Measurements from ENCODE around the gene SPSB2.
"Not testable (repeated sequence)": the region's sequence is repeated elsewhere in the genome, so short reads cannot be mapped to it uniquely, and the experiment has no call there.

Gene SPSB2

GRCh38 chr12:6873094-6874014 lies at the start of gene SPSB2:
TSS of gene SPSB2 (minus strand) at chr12:6873303. CDS start at chr12:6872901, 402 bp downstream.
- peak; percentile 78 to 91 for DNase-seq

- DNase-seq: no peak
These were observed 49.2 kb upstream of the SPSB2 start for GRCh38 chr12:6921996-6922946.

- DNase-seq: no peak
These were observed 48.4 kb upstream of the SPSB2 start for GRCh38 chr12:6921539-6921938.

DNA sequence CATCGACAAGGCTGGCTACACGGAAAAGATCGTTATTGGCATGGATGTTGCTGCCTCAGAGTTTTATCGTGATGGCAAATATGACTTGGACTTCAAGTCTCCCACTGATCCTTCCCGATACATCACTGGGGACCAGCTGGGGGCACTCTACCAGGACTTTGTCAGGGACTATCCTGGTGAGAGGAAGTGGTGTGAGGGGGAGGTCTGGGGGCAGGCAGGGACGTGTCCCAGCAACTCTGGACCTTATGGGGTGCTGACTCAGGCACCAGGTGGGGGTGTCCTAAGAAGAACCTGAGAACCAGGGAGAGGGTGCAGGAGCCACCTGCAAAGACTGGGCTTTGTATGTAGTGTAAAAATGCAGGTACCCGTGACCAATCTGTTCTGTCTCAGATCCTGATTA lies 46.5 kb upstream of the SPSB2 start:
- no peak for DNase-seq

DNA sequence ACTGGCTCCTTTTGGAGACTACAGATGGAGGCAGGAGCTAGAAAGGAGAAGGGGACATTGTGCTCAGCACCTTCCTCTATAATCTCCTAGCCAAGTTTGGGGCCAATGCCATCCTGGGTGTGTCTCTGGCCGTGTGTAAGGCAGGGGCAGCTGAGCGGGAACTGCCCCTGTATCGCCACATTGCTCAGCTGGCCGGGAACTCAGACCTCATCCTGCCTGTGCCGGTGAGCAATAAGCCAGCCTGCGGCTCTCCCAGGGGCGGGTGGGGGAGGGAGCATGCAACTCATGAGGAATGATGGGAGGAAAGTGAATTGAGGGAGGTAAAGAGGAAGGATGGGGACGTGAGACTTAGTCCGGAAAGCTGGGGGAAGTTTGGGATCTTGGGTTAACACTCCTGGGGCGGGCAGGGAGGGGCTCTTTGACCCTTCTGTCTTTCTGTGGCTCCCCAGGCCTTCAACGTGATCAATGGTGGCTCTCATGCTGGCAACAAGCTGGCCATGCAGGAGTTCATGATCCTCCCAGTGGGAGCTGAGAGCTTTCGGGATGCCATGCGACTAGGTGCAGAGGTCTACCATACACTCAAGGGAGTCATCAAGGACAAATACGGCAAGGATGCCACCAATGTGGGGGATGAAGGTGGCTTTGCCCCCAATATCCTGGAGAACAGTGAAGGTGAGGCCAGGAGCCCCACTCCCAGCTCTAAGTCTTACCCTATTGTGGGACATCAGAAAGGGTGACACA lies 44.6 kb upstream of the SPSB2 start:
- DNase-seq: no peak

DNA sequence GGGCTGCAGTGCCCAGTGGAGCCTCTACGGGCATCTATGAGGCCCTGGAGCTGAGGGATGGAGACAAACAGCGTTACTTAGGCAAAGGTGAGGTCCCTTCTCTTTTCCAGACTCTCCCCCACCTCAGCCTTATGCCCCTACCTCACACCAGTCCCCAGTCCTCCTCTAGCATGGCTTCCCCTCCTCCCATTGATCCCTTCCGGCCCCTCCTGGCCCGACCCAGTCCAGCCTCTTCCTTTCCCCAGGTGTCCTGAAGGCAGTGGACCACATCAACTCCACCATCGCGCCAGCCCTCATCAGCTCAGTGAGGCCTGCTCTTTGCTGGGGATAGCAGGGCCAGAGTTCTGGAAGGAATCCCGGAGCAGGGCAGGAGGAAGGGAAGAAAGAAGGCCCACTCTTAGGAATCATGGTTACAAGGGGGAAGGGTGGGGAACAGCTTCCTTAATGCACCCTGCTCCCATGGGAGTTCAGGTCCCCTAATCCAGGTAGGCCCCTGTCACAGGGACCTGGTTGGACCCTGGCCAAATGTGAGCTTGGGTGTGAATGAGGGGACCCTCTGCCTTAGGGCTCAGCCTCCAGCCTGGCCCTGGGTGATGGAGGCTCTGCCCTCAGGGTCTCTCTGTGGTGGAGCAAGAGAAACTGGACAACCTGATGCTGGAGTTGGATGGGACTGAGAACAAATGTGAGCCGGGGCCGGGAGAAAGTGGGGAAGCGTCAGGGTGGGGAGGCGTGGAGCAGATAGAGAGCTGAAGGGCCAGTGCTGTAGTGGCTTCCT lies 43.5 kb upstream of the SPSB2 start:
- DNase-seq: no peak

GRCh38 chr12:6915789-6916285 lies 42.7 kb upstream of the SPSB2 start:
- no peak for DNase-seq

GRCh38 chr12:6914947-6915788 lies 42.1 kb upstream of the SPSB2 start:
- no peak for DNase-seq

GRCh38 chr12:6914246-6914946 lies 41.3 kb upstream of the SPSB2 start, which contains the start of gene ENO2:
TSS of gene ENO2 (plus strand) at chr12:6914580. CDS start at chr12:6915833, 1,253 bp downstream.
- DNase-seq: peak in 1 of 2 experiments; percentile 55

DNA sequence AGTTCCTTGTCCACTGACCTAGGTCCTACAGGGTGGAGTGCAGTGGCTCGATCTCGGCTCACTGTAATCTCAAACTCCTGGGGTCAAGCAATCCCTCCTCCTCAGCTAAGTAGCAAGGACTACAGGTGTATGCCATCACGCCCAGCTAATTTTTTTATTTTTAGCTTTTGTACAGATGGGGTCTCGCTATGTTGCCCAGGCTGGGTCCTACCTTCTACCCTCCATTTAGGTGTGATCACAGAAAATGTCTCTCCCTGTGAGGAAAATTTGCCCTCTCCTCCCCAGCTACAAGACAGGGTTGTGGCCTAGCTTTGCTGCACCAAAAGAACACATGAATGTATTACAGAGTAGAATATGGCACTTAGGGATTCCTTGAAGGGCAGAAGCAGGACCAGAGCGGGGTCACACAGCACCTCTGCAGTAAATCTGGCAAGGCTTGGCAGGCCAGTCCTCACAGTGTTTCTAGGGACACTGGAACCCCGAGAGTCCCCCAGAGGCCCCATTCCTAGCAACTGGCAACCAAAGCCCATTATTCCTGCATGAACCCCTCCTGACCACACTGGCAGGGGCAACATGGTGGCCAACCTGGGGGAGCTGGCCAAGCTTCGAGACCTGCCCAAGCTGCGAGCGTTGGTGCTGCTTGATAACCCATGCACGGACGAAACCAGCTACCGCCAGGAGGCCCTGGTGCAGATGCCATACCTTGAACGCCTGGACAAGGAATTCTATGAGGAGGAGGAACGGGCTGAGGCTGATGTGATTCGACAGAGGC lies 39.2 kb upstream of the SPSB2 start:
- no peak for DNase-seq

DNA sequence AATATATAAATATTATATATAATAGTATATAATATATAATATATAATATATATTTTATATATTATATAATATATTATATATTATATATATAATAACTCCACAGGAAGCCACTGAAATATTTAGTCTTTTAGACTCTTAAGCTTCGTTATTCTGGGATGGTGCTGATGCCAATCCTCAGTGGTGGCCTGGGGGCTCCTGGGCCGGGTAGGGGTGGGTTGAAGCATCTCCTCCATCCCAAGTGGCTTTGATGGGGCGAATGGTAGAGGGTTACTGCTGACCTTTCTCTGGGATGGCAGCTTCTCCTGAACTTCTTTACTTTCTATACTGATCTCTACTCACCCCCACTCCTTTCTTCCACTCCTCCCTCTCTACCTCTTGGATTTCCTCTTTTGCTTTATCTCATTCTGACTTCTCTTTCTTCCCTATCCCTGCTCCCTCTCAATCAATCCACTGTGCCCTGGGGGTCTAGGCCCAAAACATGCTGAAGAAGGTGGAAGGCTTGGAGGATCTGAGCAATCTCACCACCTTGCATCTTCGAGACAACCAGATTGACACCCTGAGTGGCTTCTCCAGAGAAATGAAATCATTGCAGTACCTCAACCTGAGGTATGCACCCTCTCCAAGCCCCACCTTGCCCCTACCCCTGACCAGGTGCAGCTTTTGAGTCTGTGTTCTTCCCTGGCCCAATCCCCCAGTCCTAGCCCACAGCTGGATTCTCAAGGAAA lies 36.5 kb upstream of the SPSB2 start:
- DNase-seq: no peak

DNA sequence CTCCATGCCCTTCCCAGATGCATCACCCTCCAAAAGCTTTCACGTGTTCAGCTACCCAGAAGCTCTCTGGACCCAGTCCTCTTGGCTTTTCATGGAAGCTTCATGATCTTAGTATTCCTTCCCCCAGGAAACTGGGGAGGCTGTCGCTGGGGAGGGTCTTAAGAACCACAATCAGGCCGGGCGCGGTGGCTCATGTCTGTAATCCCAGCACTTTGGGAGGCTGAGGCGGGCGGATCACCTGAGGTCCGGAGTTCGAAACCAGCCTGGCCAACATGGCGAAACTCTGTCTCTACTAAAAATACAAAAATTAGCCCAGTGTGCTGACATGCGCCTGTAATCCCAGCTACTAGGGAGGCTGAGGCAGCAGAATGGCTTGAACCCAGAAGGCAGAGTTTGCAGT lies 35.0 kb upstream of the SPSB2 start:
- DNase-seq: not testable (repeated sequence)

DNA sequence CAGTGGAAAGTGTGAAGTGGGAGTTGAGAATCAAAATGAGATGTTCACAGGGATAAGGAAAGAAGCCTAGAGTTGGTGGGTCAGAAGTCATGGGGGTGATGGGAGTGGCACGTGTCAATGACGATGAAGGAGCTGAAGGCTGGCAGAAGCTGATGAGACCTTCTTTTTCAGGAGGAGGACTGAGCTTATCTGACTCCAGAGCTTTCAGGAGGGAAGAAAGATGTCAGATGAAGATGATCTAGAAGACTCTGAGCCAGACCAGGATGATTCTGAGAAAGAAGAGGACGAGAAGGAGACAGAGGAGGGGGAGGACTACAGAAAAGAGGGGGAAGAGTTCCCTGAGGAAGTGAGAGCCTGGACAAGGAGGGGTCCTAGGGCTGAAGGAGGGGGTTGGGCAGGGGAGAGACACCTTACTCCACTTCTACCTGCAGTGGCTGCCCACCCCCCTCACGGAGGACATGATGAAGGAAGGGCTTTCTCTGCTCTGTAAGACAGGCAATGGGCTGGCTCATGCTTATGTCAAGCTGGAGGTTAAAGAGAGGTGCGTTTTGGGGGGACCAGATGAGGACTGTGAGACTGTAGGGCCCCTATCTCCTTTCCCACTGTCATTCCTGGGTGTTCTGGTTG lies 32.4 kb upstream of the SPSB2 start:
- DNase-seq: no peak

- DNase-seq: peak; percentile 93 to 95
These were observed 31.5 kb upstream of the SPSB2 start, which contains the start of gene LRRC23 for GRCh38 chr12:6904280-6905276. TSS of gene LRRC23 (plus strand) at chr12:6904822. CDS start at chr12:6905634, 812 bp downstream.

DNA sequence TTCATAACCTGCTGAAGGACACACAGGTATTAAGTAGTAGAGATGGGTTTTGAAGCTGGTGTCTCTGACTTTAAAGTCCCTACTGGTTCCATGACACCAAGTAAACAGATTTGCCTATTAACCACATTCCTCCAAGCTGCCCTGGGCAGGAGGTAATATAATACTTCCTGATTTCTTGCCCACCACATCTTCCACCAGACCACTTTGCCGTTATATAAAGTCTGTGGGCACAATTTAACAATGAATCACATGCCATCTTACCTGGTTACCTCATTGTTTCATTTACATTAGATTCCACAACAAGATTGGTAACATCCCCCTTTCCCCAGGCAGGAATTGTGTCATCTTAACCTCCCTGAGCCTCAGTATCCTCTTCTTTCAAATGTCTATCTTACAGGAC lies 30.6 kb upstream of the SPSB2 start:
- no peak for DNase-seq

- no peak for DNase-seq
These were observed 29.3 kb upstream of the SPSB2 start for GRCh38 chr12:6902448-6902847.

Data from NCI-H524 (cell line).